ENCODE results near the gene BRWD1.
"Not testable (repeated sequence)": the region's sequence is repeated elsewhere in the genome, so short reads cannot be mapped to it uniquely, and the experiment has no call there.

BRWD1 gene

GRCh38 chr21:39159342-39160063 lies 153.9 kb downstream of the BRWD1 start:
- TF ChIP-seq ZNF565 (CRISPR knock-in tag; conservative IDR thresholded peaks at IDR 0.05; ENCODE audit: low read depth) = no peak
- TF ChIP-seq TOX (CRISPR knock-in tag; IDR thresholded peaks at IDR 0.05; ENCODE audit: borderline replicate concordance) = no peak
- TF ChIP-seq ZC3H10 (CRISPR knock-in tag; IDR thresholded peaks at IDR 0.05) = no peak
- TF ChIP-seq, protein P1, sequence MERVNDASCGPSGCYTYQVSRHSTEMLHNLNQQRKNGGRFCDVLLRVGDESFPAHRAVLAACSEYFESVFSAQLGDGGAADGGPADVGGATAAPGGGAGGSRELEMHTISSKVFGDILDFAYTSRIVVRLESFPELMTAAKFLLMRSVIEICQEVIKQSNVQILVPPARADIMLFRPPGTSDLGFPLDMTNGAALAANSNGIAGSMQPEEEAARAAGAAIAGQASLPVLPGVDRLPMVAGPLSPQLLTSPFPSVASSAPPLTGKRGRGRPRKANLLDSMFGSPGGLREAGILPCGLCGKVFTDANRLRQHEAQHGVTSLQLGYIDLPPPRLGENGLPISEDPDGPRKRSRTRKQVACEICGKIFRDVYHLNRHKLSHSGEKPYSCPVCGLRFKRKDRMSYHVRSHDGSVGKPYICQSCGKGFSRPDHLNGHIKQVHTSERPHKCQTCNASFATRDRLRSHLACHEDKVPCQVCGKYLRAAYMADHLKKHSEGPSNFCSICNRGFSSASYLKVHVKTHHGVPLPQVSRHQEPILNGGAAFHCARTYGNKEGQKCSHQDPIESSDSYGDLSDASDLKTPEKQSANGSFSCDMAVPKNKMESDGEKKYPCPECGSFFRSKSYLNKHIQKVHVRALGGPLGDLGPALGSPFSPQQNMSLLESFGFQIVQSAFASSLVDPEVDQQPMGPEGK (CRISPR knock-in tag; IDR thresholded peaks at IDR 0.05; ENCODE audit: borderline replicate concordance) = no peak
- TF ChIP-seq, protein P2, sequence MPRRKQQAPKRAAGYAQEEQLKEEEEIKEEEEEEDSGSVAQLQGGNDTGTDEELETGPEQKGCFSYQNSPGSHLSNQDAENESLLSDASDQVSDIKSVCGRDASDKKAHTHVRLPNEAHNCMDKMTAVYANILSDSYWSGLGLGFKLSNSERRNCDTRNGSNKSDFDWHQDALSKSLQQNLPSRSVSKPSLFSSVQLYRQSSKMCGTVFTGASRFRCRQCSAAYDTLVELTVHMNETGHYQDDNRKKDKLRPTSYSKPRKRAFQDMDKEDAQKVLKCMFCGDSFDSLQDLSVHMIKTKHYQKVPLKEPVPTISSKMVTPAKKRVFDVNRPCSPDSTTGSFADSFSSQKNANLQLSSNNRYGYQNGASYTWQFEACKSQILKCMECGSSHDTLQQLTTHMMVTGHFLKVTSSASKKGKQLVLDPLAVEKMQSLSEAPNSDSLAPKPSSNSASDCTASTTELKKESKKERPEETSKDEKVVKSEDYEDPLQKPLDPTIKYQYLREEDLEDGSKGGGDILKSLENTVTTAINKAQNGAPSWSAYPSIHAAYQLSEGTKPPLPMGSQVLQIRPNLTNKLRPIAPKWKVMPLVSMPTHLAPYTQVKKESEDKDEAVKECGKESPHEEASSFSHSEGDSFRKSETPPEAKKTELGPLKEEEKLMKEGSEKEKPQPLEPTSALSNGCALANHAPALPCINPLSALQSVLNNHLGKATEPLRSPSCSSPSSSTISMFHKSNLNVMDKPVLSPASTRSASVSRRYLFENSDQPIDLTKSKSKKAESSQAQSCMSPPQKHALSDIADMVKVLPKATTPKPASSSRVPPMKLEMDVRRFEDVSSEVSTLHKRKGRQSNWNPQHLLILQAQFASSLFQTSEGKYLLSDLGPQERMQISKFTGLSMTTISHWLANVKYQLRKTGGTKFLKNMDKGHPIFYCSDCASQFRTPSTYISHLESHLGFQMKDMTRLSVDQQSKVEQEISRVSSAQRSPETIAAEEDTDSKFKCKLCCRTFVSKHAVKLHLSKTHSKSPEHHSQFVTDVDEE (CRISPR knock-in tag; IDR thresholded peaks at IDR 0.05) = no peak
- TF ChIP-seq ZFP3 (CRISPR knock-in tag; IDR thresholded peaks at IDR 0.05) = no peak
- no peak for TF ChIP-seq ZFP30 (CRISPR knock-in tag; IDR thresholded peaks at IDR 0.05)
- ATAC-seq = no peak

DNA sequence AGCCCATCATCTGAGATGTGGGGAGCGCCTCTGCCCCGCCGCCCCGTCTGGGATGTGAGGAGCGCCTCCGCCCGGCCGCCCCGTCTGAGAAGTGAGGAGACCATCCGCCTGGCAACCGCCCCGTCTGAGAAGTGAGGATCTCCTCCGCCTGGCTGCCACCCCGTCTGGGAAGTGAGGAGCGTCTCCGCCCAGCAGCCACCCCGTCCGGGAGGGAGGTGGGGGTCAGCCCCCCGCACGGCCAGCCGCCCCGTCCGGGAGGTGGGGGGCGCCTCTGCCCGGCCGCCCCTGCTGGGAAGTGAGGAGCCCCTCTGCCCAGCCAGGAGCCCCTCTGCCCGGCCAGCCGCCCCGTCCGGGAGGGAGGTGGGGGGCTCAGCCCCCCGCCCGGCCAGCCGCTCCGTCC lies 156.2 kb downstream of the BRWD1 start:
- ATAC-seq = not testable (repeated sequence)

DNA sequence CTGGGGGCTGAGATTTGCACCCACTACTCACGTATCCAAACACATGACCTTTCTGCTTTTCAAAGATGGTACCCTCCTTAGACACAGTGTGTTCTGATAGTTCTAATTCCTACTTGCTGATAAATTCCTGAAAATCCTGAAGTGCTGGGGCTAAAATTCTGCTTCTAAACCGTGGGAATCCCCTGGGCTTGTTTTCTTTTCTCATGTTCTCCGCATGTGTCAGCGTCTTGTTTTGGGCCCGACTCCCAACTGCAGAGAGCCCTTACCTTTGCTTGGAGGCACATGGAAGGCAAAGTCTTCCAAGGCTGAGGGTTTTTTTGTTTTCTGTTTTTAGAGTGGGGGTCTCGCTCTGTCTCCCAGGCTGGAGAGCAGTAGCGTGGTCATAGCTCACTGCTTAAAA lies 157.4 kb downstream of the BRWD1 start:
- no peak for TF ChIP-seq TOX (CRISPR knock-in tag; IDR thresholded peaks at IDR 0.05; ENCODE audit: borderline replicate concordance)
- TF ChIP-seq CSDC2 (CRISPR knock-in tag; IDR thresholded peaks at IDR 0.05) = no peak
- ATAC-seq = no peak

DNA sequence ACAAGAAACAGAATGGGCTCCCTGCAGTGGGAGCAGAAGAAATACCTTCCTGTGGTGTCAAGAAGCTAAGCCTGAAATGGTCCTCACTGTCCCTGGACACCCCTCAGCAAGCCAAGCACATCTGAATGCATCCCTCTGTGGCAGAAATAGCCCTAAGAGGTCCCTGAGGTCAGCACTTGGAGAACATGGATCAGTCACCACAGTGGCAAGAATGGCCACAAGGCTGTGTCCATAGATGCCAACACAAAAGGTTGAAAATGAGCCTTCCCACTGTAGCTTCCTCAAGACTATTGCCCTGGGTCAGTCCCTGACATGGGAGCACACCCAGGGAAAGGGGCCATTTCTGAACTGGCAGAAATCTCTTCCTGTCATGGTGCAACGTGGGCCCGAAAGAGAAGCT lies 157.9 kb downstream of the BRWD1 start:
- no peak for ATAC-seq
- TF ChIP-seq ZNF70 (CRISPR knock-in tag; IDR thresholded peaks at IDR 0.05) (no peak), ISL1 (CRISPR knock-in tag; IDR thresholded peaks at IDR 0.05) (no peak), RARB (CRISPR knock-in tag; IDR thresholded peaks at IDR 0.05) (no peak), PPARA (CRISPR knock-in tag; IDR thresholded peaks at IDR 0.05; ENCODE audit: borderline replicate concordance) (no peak), ZNF565 (CRISPR knock-in tag; conservative IDR thresholded peaks at IDR 0.05; ENCODE audit: low read depth) (no peak), TCF4 (CRISPR knock-in tag; IDR thresholded peaks at IDR 0.05; ENCODE audit: borderline replicate concordance) (no peak), OSR1 (CRISPR knock-in tag; IDR thresholded peaks at IDR 0.05) (no peak)

GRCh38 chr21:39153842-39154241 lies 159.6 kb downstream of the BRWD1 start:
- TF ChIP-seq ZFP30 (CRISPR knock-in tag; IDR thresholded peaks at IDR 0.05) = no peak
- no peak for TF ChIP-seq ARNTL (CRISPR knock-in tag; IDR thresholded peaks at IDR 0.05; ENCODE audit: borderline replicate concordance, low read depth)
- TF ChIP-seq ZNF8 (CRISPR knock-in tag; IDR thresholded peaks at IDR 0.05) = no peak
- TF ChIP-seq CSDC2 (CRISPR knock-in tag; IDR thresholded peaks at IDR 0.05) = no peak
- TF ChIP-seq BACH2 (CRISPR knock-in tag; IDR thresholded peaks at IDR 0.05; ENCODE audit: borderline replicate concordance) = no peak
- TF ChIP-seq, protein P2 (CRISPR knock-in tag; IDR thresholded peaks at IDR 0.05) = no peak
- TF ChIP-seq SNAI2 (CRISPR knock-in tag; IDR thresholded peaks at IDR 0.05) = no peak
- TF ChIP-seq ESRRG (CRISPR knock-in tag; IDR thresholded peaks at IDR 0.05) = no peak
- TF ChIP-seq CSRNP3 (CRISPR knock-in tag; IDR thresholded peaks at IDR 0.05) = no peak
- no peak for TF ChIP-seq ZC3H10 (CRISPR knock-in tag; IDR thresholded peaks at IDR 0.05)
- TF ChIP-seq ISL1 (CRISPR knock-in tag; IDR thresholded peaks at IDR 0.05) = no peak
- TF ChIP-seq CREB5 (CRISPR knock-in tag; IDR thresholded peaks at IDR 0.05; ENCODE audit: low read depth) = no peak
- TF ChIP-seq ZNF565 (CRISPR knock-in tag; conservative IDR thresholded peaks at IDR 0.05; ENCODE audit: low read depth) = no peak
- TF ChIP-seq RARB (CRISPR knock-in tag; IDR thresholded peaks at IDR 0.05) = no peak
- TF ChIP-seq PPARA (CRISPR knock-in tag; IDR thresholded peaks at IDR 0.05; ENCODE audit: borderline replicate concordance) = no peak
- TF ChIP-seq, protein P1 (CRISPR knock-in tag; IDR thresholded peaks at IDR 0.05; ENCODE audit: borderline replicate concordance) = no peak
- TF ChIP-seq TOX (CRISPR knock-in tag; IDR thresholded peaks at IDR 0.05; ENCODE audit: borderline replicate concordance) = no peak
- no peak for ATAC-seq

Data from SK-N-SH treated with all-trans-retinoic acid at 6 μM for 48 hours (cell line).